CD8-positive, alpha-beta memory T cell (primary cell): ENCODE data around the gene ZNF618. TPM values are rescaled to one million over a fixed set of nuclear protein-coding genes. Genes with fewer than 3 reads are reported as not detected.

ENCODE experiments used
- CTCF ChIA-PET: fragments of 350-600 bp; sonication (Branson Sonifier 250); formaldehyde crosslinking; loops from one replicate; lab custom pipeline; 2021; ENCODE audit warnings: antibody characterized with exemption; lab: Charles Lee
- POLR2A ChIA-PET: fragments of 350-600 bp; sonication (Branson Sonifier 250); formaldehyde crosslinking; loops from one replicate; lab custom pipeline; 2021; ENCODE audit warnings: antibody characterized with exemption; lab: Charles Lee
- DNase-seq, 5 donors: peaks; one replicate each; pipeline versions ENCODE4 v3.0.0 to v3.0.0-alpha.2; 2020 to 2022; ENCODE audit warnings: mixed read lengths in 1 of 5
- H3K27ac ChIP-seq: one replicate; pipeline ENCODE4 v1.7.0; 2013; ENCODE audit warnings: low read depth, mild to moderate bottlenecking, low read length, moderate library complexity
- H3K27me3 ChIP-seq: 2 replicates; pipeline ENCODE4 v1.7.0; 2013; ENCODE audit warnings: low read length, mild to moderate bottlenecking; ENCODE audit not compliant: insufficient read depth, poor library complexity, severe bottlenecking
- H3K36me3 ChIP-seq: 2 replicates; pipeline ENCODE4 v1.7.0; 2013; ENCODE audit warnings: mild to moderate bottlenecking, low read length, moderate library complexity; ENCODE audit not compliant: insufficient read depth
- H3K4me1 ChIP-seq: 2 replicates; pipeline ENCODE4 v1.7.0; 2013; ENCODE audit warnings: mild to moderate bottlenecking, low read length, moderate library complexity; ENCODE audit not compliant: insufficient read depth
- H3K4me3 ChIP-seq: 2 replicates; pipeline ENCODE4 v1.7.0; 2013; ENCODE audit warnings: mild to moderate bottlenecking, low read length
- H3K9me3 ChIP-seq: 2 replicates; pipeline ENCODE4 v1.7.0; 2013; ENCODE audit warnings: mild to moderate bottlenecking, low read length
- H3K27ac Mint-ChIP-seq, 8 donors: one replicate each; pipeline ENCODE4 v1.8.0; 2020 to 2021; ENCODE audit warnings: mixed read lengths in 8 of 8, mild to moderate bottlenecking in 6 of 8, inconsistent platforms in 3 of 8, moderate library complexity in 3 of 8
- H3K27me3 Mint-ChIP-seq, 2 donors: one replicate each; pipeline ENCODE4 v1.8.0; 2020 to 2021; ENCODE audit warnings: mixed read lengths in 2 of 2, mild to moderate bottlenecking in 1 of 2, moderate library complexity in 1 of 2
- H3K36me3 Mint-ChIP-seq, 3 donors: one replicate each; pipeline ENCODE4 v1.8.0; 2020 to 2021; ENCODE audit warnings: mixed read lengths in 3 of 3, inconsistent platforms in 1 of 3, mild to moderate bottlenecking in 1 of 3
- H3K4me1 Mint-ChIP-seq, 3 donors: one replicate each; pipeline ENCODE4 v1.8.0; 2020 to 2021; ENCODE audit warnings: mixed read lengths in 3 of 3, inconsistent platforms in 1 of 3, mild to moderate bottlenecking in 1 of 3
- H3K4me3 Mint-ChIP-seq, 7 donors: one replicate each; pipeline ENCODE4 v1.8.0; 2020 to 2021; ENCODE audit warnings: mixed read lengths in 7 of 7, mild to moderate bottlenecking in 6 of 7, moderate library complexity in 4 of 7, inconsistent platforms in 2 of 7
- H3K9me3 Mint-ChIP-seq, 5 donors: one replicate each; pipeline ENCODE4 v1.8.0; 2020 to 2022; ENCODE audit warnings: mixed read lengths in 5 of 5, mild to moderate bottlenecking in 3 of 5, moderate library complexity in 2 of 5, inconsistent platforms in 1 of 5
- polyA plus RNA-seq: library from polyadenylated mRNA; unstranded; fragments of 300-500 nt; fragmentation: Illumina TruSeq; gene quantifications from one replicate; pipeline ENCODE4 v1.2.3, GENCODE V29; 2021
- total RNA-seq, 2 experiments: library from RNA; stranded (reverse); gene quantifications; one replicate each; pipeline ENCODE4 v1.2.3, GENCODE V29; 2021

The ZNF618 gene
- total and polyA plus RNA-seq, 3 experiments from 2014 or later, result 0.55 to 1.2 (median 0.57) TPM

GRCh38 chr9:113941056-113941455 lies 64.9 kb downstream of the ZNF618 start:
- Mint-ChIP-seq H3K4me1 (no peaks in the 10 kb centered on the region), H3K27ac (no peak overlapping the region), H3K9me3 (peaks cover 0 to 4% (median 0%) of the 10 kb centered on the region in 5 donors), H3K36me3 (no peaks in the 10 kb centered on the region), H3K27me3 (peaks cover 4 to 7% of the 10 kb centered on the region in 2 donors), H3K4me3 (no peak overlapping the region)
- DNase-seq, result no peak
- no peak overlapping the region for H3K4me3 ChIP-seq
- H3K4me1 ChIP-seq, result no peaks in the 10 kb centered on the region
- no peak overlapping the region for H3K27ac ChIP-seq
- H3K27me3 ChIP-seq, result no peaks in the 10 kb centered on the region
- ChIA-PET POLR2A (no interaction called here), CTCF (no interaction called here)
- H3K9me3 ChIP-seq, result no peaks in the 10 kb centered on the region
- H3K36me3 ChIP-seq, result no peaks in the 10 kb centered on the region

DNA sequence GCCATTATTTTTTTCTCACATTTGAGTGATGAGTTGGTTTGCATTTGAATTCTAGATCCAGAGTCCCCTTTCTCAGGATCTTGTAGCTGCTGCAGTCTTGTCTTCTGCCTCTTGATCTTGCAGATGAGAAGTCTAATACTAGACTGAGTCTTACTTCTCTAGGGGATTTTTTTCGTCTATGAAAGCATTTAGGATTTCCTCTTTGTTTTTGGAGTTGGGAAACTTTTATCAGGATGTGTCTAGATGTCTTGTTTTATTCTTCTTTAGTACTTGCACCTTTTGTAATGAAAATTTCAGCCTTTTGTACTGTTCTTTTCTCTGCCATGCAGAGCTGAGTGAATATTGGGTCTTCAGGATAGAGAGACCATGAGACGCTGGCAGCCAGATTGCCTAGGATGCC lies 65.4 kb downstream of the ZNF618 start:
- H3K4me1 Mint-ChIP-seq, result no peaks in the 10 kb centered on the region
- H3K27me3 ChIP-seq, result no peaks in the 10 kb centered on the region

DNA sequence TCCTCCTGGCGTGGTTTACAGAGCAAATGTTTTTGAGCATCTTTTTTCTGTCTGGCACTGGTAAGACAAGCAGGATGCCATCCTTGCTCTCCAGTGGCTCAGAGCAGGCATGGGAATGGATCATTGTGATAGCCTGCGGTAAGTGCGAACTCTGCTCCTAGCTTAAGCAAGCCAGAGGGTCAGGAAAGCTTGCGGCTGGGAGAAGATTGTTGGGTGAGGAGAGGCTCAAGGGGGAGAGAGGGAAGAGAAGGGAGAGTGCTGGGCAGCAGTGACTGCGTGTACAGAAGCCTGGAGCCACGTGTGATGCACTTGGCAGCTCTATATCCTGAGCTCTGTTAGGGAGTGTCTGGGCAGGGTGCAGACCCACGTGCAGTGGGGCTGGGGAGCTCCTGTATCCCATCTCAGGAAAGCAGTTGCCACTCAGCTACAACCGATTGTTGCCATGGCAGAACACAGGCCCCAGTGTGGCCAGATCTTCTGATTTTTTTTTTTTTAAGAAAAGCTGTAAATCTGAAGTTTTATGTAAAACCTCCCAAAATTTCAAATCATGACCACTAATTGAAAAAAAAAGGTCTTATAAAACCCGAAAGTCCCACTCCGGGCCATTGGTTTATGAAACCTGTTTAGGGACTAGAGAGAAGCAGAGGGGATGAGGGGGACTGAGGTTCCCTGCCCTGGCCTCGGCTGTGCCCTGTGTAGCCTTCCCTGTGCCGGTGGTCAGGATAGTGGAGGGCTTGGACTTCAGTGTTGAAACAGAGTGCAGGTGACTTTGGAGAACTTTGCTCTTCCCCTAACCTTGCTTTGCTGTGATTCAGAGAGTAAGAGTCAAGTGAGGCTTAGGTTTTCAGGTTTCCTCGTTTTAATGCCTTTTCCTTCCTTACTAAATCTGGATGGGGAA lies 67.3 kb downstream of the ZNF618 start:
- Histone ChIP-seq H3K36me3 (no peaks in the 10 kb centered on the region), H3K4me1 (no peaks in the 10 kb centered on the region), H3K27ac (no peak overlapping the region), H3K4me3 (no peak overlapping the region), H3K27me3 (no peaks in the 10 kb centered on the region), H3K9me3 (no peaks in the 10 kb centered on the region)
- peak overlapping the region in 1 of 8 donors; percentile 40 for H3K27ac Mint-ChIP-seq
- H3K4me3 Mint-ChIP-seq, result no peak overlapping the region
- no peak for DNase-seq
- no peaks in the 10 kb centered on the region for H3K4me1 Mint-ChIP-seq
- H3K9me3 Mint-ChIP-seq, result peaks cover 0 to 4% (median 0%) of the 10 kb centered on the region in 5 donors
- H3K36me3 Mint-ChIP-seq, result no peaks in the 10 kb centered on the region
- POLR2A ChIA-PET, result no interaction called here
- CTCF ChIA-PET, result no interaction called here
- H3K27me3 Mint-ChIP-seq, result peaks cover 2 to 7% of the 10 kb centered on the region in 2 donors

More for the DNA sequence above, 65.4 kb downstream of the ZNF618 start:
- Histone ChIP-seq H3K27ac (no peak overlapping the region), H3K4me1 (no peaks in the 10 kb centered on the region), H3K36me3 (no peaks in the 10 kb centered on the region), H3K4me3 (no peak overlapping the region), H3K9me3 (no peaks in the 10 kb centered on the region)
- DNase-seq, result no peak
- Mint-ChIP-seq H3K27me3 (peaks cover 4 to 7% of the 10 kb centered on the region in 2 donors), H3K36me3 (no peaks in the 10 kb centered on the region), H3K9me3 (peaks cover 0 to 4% (median 0%) of the 10 kb centered on the region in 5 donors), H3K27ac (peak overlapping the region in 1 of 8 donors; percentile 39), H3K4me3 (no peak overlapping the region)
- CTCF ChIA-PET, result no interaction called here
- POLR2A ChIA-PET, result no interaction called here

DNA sequence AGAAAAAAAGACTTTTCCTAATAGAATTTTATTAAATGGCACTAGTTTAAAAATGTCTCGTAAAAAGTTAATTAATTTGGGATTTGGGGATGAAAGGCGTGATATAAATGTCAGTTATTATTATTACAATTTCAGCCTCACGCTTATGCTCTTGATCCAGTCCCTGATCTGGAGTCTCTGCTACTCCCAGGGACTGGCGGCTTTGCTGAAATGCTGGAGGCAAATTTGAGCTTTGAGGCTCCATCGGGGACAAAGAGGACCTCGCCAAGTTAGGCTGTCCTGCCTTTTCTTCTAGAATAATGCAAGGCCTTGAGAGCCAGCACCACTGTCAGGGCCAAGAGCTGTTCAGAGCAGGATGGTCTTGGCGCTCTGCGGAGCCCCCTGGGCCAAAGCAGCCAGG lies 69.7 kb downstream of the ZNF618 start:
- no peaks in the 10 kb centered on the region for H3K36me3 Mint-ChIP-seq
- H3K27ac Mint-ChIP-seq, result no peak overlapping the region
- H3K27me3 ChIP-seq, result no peaks in the 10 kb centered on the region
- no peaks in the 10 kb centered on the region for H3K9me3 ChIP-seq
- H3K4me1 Mint-ChIP-seq, result no peaks in the 10 kb centered on the region
- CTCF ChIA-PET, result no interaction called here
- POLR2A ChIA-PET, result no interaction called here
- no peak overlapping the region for H3K27ac ChIP-seq
- H3K27me3 Mint-ChIP-seq, result peaks cover 0 to 14% of the 10 kb centered on the region in 2 donors
- H3K4me1 ChIP-seq, result no peaks in the 10 kb centered on the region
- no peak overlapping the region for H3K4me3 ChIP-seq
- H3K36me3 ChIP-seq, result no peaks in the 10 kb centered on the region
- H3K4me3 Mint-ChIP-seq, result no peak overlapping the region
- no peaks in the 10 kb centered on the region for H3K9me3 Mint-ChIP-seq
- no peak for DNase-seq

DNA sequence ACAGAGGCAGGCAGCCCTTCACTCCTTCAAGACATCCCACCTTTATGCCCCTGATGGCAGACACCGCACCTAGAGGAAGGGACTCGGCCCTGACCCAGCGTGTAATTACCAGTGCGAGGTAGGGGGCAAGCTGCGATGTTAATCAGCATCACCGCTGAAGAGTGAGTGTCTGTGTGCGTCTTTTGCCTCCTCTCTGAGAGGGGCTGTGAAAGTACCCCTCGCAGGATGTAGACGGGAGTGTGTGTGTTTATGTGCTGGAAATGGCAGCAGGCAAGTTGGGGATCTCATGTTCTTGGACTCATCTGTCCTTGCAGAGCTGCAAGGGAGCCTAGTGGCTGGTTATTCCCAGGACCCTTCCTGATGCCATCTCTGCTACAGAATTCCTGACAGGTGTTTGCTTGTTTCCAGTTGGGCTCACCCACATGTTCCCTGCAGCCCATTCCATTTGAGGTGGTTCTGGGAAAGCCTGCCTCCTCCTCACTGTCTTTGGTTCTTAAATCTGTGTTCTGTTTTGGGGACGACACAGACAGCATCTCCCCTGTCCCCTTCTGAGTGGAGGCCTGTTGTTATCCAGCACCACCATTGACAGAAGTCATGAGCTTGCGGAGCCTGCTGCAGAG lies 70.5 kb downstream of the ZNF618 start:
- Histone ChIP-seq H3K4me1 (no peaks in the 10 kb centered on the region), H3K27me3 (no peaks in the 10 kb centered on the region), H3K27ac (no peak overlapping the region), H3K4me3 (no peak overlapping the region), H3K9me3 (no peaks in the 10 kb centered on the region), H3K36me3 (no peaks in the 10 kb centered on the region)
- no peaks in the 10 kb centered on the region for H3K36me3 Mint-ChIP-seq
- CTCF ChIA-PET, result no interaction called here
- H3K9me3 Mint-ChIP-seq, result no peaks in the 10 kb centered on the region
- H3K27me3 Mint-ChIP-seq, result peaks cover 2 to 14% of the 10 kb centered on the region in 2 donors
- H3K27ac Mint-ChIP-seq, result peak overlapping the region in 1 of 8 donors; percentile 26
- no peak for DNase-seq
- H3K4me3 Mint-ChIP-seq, result no peak overlapping the region
- POLR2A ChIA-PET, result no interaction called here
- H3K4me1 Mint-ChIP-seq, result no peaks in the 10 kb centered on the region

GRCh38 chr9:113947941-113948340 lies 71.8 kb downstream of the ZNF618 start:
- no peak overlapping the region for H3K4me3 ChIP-seq
- no peaks in the 10 kb centered on the region for H3K27me3 ChIP-seq
- H3K4me3 Mint-ChIP-seq, result no peak overlapping the region
- ChIA-PET CTCF (no interaction called here), POLR2A (no interaction called here)
- no peaks in the 10 kb centered on the region for H3K9me3 ChIP-seq
- no peaks in the 10 kb centered on the region for H3K4me1 ChIP-seq
- H3K27ac Mint-ChIP-seq, result no peak overlapping the region
- H3K9me3 Mint-ChIP-seq, result no peaks in the 10 kb centered on the region
- no peak overlapping the region for H3K27ac ChIP-seq
- peaks cover 4 to 10% of the 10 kb centered on the region in 2 donors for H3K27me3 Mint-ChIP-seq
- no peaks in the 10 kb centered on the region for H3K4me1 Mint-ChIP-seq
- no peak for DNase-seq
- H3K36me3 Mint-ChIP-seq, result no peaks in the 10 kb centered on the region
- H3K36me3 ChIP-seq, result no peaks in the 10 kb centered on the region

- ChIA-PET CTCF (no interaction called here), POLR2A (no interaction called here)
- peaks cover 5 to 10% of the 10 kb centered on the region in 2 donors for H3K27me3 Mint-ChIP-seq
- no peaks in the 10 kb centered on the region for H3K9me3 ChIP-seq
- no peak overlapping the region for H3K27ac Mint-ChIP-seq
- no peaks in the 10 kb centered on the region for H3K9me3 Mint-ChIP-seq
- no peak overlapping the region for H3K4me3 Mint-ChIP-seq
- no peak for DNase-seq
- no peaks in the 10 kb centered on the region for H3K36me3 Mint-ChIP-seq
- H3K36me3 ChIP-seq, result no peaks in the 10 kb centered on the region
- no peak overlapping the region for H3K27ac ChIP-seq
- no peak overlapping the region for H3K4me3 ChIP-seq
- H3K27me3 ChIP-seq, result no peaks in the 10 kb centered on the region
- H3K4me1 ChIP-seq, result no peaks in the 10 kb centered on the region
- H3K4me1 Mint-ChIP-seq, result no peaks in the 10 kb centered on the region
These were observed 72.9 kb downstream of the ZNF618 start for GRCh38 chr9:113948891-113949570.

DNA sequence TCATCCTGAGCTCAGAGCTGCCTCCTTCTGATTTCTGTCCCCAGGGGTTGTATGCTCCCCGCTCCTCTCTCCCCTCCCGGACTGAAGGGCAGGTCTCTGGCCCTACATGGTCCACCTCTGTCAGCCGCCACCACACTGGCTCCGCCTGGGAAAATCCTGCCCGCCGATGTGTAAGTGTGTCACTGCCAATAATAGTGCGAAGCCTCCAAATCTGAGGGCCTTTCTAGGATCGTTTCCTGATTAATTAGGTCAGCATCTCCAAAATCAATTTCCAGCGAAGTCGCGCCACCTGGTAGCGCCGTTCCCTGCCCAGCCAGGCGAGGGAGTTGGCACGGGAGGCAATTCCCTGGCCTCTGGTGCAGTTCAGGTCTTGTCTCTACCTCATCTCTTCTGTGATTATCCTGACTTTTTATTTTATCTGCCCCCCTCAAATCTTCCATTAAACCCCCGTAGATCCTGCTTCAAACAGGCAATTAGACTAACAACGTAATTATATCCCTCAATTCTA lies 73.5 kb downstream of the ZNF618 start:
- ChIA-PET CTCF (no interaction called here), POLR2A (no interaction called here)
- H3K27ac ChIP-seq, result no peak overlapping the region
- Mint-ChIP-seq H3K36me3 (no peaks in the 10 kb centered on the region), H3K9me3 (no peaks in the 10 kb centered on the region), H3K27me3 (peaks cover 5 to 12% of the 10 kb centered on the region in 2 donors), H3K4me1 (no peaks in the 10 kb centered on the region), H3K27ac (no peak overlapping the region), H3K4me3 (no peak overlapping the region)
- H3K4me1 ChIP-seq, result no peaks in the 10 kb centered on the region
- H3K36me3 ChIP-seq, result no peaks in the 10 kb centered on the region
- DNase-seq, result no peak
- H3K9me3 ChIP-seq, result no peaks in the 10 kb centered on the region
- H3K4me3 ChIP-seq, result no peak overlapping the region
- no peaks in the 10 kb centered on the region for H3K27me3 ChIP-seq
